ACC112 (cell line): ENCODE results near the gene DCST2.

Source experiments
- H2AFZ ChIP-seq: fragments of 200-600 bp; sonication (generic); one replicate; pipeline ENCODE4 v1.6.0; 2017; ENCODE audit warnings: antibody characterized with exemption, low read length; ENCODE audit not compliant: unreplicated experiment
- H3K27ac ChIP-seq: fragments of 200-600 bp; sonication (generic); 2 replicates; pipeline ENCODE4 v1.5.1; 2014; ENCODE audit warnings: low read depth, mild to moderate bottlenecking, antibody characterized with exemption, low read length, moderate library complexity
- H3K27me3 ChIP-seq: fragments of 200-600 bp; sonication (generic); 2 replicates; pipeline ENCODE4 v1.6.1; 2014; ENCODE audit warnings: mild to moderate bottlenecking, antibody characterized with exemption, low read length, moderate library complexity, mixed read lengths; ENCODE audit not compliant: insufficient read depth
- H3K36me3 ChIP-seq: fragments of 200-600 bp; sonication (generic); 2 replicates; pipeline ENCODE4 v1.6.1; 2016; ENCODE audit warnings: mild to moderate bottlenecking, antibody characterized with exemption, low read length, moderate library complexity, mixed read lengths; ENCODE audit not compliant: insufficient read depth
- H3K4me1 ChIP-seq: fragments of 200-600 bp; sonication (generic); one replicate; pipeline ENCODE4 v1.6.1; 2016; ENCODE audit warnings: low read length, mixed read lengths; ENCODE audit not compliant: insufficient read depth, unreplicated experiment, control insufficient read depth
- H3K4me3 ChIP-seq: fragments of 200-600 bp; sonication (generic); 2 replicates; pipeline ENCODE4 v1.5.1; 2014; ENCODE audit warnings: mild to moderate bottlenecking, low read depth, low read length
- H3K79me2 ChIP-seq: fragments of 200-600 bp; sonication (generic); one replicate; pipeline ENCODE4 v1.6.0; 2016; ENCODE audit warnings: low read length; ENCODE audit not compliant: control insufficient read depth, unreplicated experiment, insufficient read depth

The DCST2 gene

GRCh38 chr1:155066777-155067176 is 33.2 kb upstream of the DCST2 start:
- peaks cover 13% of the 10 kb centered on the region for H3K4me1 ChIP-seq
- H3K36me3 ChIP-seq = no peaks in the 10 kb centered on the region
- no peaks in the 10 kb centered on the region for H3K27me3 ChIP-seq
- no peaks in the 10 kb centered on the region for H3K79me2 ChIP-seq
- no peak overlapping the region for H3K27ac ChIP-seq
- no peak overlapping the region for H2AFZ ChIP-seq
- no peak overlapping the region for H3K4me3 ChIP-seq

DNA sequence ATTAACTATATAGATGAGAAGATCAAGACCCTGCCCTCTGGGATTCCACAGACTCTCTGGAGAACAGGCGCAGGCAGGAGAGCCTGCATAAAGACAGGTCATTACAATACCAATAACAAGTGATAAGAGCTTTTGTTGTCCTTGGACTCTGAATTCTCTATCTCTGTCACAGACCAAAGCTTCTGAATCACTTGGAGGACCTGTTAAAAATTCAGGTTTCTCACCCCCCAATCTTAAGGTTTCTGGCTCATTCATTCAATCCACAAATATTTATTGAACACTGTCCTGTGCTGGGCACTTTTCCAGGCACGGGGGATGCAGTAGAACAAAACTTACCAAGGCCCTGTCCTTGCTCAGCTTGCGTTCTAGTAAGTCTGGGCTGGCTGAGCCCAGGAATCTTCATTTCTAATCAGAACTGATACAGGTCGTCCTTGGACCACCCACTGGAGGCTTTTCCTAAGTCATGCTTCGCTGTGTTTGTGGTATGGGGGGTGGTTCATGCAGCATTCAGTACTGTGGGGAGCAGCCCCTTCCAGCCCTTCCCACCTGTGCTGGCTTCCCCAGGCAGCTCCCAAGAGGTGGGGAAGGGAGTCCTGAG is 31.4 kb upstream of the DCST2 start:
- Histone ChIP-seq H3K36me3 (no peaks in the 10 kb centered on the region), H3K27me3 (no peaks in the 10 kb centered on the region), H3K27ac (no peak overlapping the region), H3K79me2 (no peaks in the 10 kb centered on the region), H2AFZ (no peak overlapping the region), H3K4me3 (peak overlapping the region; percentile 88; the same call in 1 of the 2 replicates), H3K4me1 (peaks cover 8% of the 10 kb centered on the region)

DNA sequence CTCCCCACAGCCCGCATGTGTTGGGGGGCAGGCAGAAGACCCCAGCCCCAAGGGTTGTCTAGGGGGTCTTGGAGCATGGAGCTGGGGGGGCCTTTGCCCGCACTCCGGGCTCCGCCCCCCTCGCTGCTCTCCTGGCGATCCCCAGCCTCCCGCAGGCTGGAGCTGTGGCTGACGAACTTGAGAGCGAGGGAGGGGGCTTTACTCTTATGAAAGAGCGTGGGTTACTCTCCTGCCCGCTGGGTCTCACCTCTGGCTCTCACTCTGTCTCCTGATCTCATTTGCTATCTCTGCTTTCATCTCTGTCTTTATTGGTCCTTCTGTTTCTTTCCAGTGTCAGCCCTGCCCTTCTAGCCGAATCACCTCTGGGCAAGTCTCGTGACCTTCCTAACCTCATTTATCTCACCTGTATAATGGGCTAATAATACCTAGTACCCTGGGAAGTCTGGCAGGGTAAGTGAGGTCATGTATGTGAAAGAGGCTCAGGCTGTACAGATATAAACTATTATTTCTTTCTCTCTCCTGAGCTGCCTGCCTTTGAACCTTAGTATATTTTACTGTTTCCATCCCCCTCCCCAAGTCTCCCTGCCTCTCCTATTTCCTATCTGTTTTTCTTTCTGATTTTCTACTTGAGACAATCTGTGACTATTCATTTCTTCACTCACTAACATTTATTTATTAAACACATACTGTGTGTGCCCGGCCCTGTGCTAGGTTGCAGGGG is 30.7 kb upstream of the DCST2 start:
- Histone ChIP-seq H3K36me3 (no peaks in the 10 kb centered on the region), H3K4me1 (peaks cover 8% of the 10 kb centered on the region), H3K79me2 (no peaks in the 10 kb centered on the region), H3K4me3 (peak overlapping the region; percentile 88), H3K27ac (no peak overlapping the region), H2AFZ (no peak overlapping the region), H3K27me3 (no peaks in the 10 kb centered on the region)

DNA sequence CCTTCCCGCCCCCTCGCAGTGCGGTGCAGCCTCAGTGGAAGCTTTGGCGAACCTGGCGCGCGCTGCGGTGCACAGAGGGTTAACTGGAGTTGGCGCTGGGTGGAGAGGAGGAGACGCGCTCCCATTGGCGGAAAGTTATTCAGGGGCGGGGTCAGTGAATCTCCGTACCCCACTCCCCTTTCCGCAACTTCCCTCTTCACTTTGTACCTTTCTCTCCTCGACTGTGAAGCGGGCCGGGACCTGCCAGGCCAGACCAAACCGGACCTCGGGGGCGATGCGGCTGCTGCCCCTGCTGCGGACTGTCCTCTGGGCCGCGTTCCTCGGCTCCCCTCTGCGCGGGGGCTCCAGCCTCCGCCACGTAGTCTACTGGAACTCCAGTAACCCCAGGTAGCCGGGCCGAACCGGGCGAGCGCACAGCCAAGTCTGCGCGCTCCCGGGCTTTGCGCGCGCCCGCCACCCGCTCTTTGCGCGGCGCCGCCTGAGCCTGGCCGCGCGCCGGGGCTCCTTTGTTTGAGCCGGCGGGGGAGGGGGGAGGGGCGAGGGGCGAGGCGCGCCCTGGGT is 30.0 kb upstream of the DCST2 start, which contains the start of gene EFNA4:
Gene EFNA4 (plus strand): TSS at position 191 of the 561 bp plus-strand sequence. CDS start 84 bp downstream, at position 275.
- H3K4me3 ChIP-seq = peak within 1 kb of the TSS; percentile 88
- no peaks in the 10 kb centered on the region for H3K27me3 ChIP-seq
- peaks cover 5% of the 10 kb centered on the region for H3K4me1 ChIP-seq
- peak within 1 kb of the TSS; percentile 46 for H2AFZ ChIP-seq
- H3K27ac ChIP-seq = no peak within 1 kb of the TSS
- H3K79me2 ChIP-seq = no peaks in the 10 kb centered on the region
- H3K36me3 ChIP-seq = no peaks in the 10 kb centered on the region

DNA sequence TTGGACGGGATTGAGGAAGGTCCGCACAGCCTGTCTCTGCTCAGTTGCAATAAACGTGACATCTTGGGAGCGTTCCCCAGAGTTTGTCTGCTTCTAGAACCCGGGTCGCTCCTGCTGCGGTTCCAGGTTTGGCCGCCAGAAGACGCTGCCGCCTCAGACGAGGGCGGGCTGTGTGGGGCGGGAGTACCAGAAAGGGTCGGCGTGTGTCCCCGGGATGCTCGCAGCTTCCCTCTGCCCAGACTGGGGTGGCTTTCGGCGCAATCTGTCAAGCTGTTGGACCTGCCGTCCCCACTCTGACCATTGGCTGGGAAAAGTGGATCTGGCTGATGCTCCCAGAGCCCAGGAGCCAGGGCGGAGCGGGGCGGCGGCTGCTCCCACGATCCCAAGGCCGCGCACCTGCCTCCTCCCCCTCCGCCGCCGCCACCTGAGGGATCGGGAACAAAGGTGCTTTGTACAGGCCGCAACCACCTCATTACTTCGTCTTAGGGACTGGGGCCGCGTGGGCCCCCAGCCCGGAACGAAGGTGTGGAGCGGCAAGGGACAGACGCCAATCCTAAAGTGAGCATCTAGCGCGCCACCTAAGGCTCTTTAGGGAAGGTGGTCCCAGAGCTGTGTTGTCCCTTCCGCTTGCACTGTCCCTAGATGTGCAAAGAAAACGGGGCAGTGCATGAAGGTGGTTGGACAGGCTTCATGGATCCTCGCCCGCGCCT is 29.3 kb upstream of the DCST2 start:
- no peak overlapping the region for H2AFZ ChIP-seq
- no peaks in the 10 kb centered on the region for H3K36me3 ChIP-seq
- H3K27ac ChIP-seq = no peak overlapping the region
- no peaks in the 10 kb centered on the region for H3K27me3 ChIP-seq
- no peaks in the 10 kb centered on the region for H3K79me2 ChIP-seq
- peak overlapping the region; percentile 88 for H3K4me3 ChIP-seq
- H3K4me1 ChIP-seq = peaks cover 5% of the 10 kb centered on the region

- Histone ChIP-seq H3K4me3 (no peak overlapping the region), H3K4me1 (peaks cover 5% of the 10 kb centered on the region), H3K36me3 (no peaks in the 10 kb centered on the region; the same call in 1 of the 2 replicates), H3K27me3 (no peaks in the 10 kb centered on the region), H3K27ac (no peak overlapping the region), H2AFZ (no peak overlapping the region), H3K79me2 (no peaks in the 10 kb centered on the region)
These were observed 28.6 kb upstream of the DCST2 start for GRCh38 chr1:155062151-155062686.

DNA sequence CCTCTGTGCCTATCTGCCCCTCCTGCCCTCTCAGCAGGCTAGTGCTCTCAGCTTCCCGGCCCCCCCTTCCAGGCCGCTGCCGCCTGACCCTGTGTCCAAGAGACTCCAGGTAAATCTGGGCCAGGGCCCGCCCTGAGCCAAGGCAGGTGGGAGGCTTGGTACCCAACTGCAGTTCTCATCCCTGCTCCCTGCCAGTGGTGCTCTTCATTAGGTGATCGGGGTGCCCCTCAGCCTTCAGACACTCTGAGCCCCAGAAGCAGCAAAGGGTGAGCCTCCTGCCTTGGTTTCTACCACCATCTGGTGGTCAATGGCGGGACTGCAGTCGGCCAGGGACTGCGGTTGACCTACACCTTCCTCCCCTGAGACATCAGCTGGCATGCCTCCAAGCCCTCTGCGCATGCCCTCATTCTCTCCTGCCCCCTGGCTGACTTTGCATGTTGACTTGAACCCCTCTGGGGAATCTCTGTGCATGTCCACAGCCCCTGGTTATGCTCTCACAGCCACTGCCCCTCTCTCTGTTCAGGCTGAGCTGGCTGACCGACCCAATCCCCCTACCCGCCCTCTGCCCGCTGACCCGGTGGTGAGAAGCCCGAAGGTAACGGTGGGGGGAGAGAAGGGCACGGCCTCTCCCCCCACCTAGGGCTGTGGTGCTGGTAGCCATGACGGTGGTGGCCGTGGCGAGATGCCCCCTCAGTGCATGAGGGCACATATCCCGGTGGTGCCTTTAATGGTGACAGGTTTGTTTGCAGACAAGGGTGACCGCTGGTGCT is 28.0 kb upstream of the DCST2 start:
- Histone ChIP-seq H3K79me2 (no peaks in the 10 kb centered on the region), H2AFZ (no peak overlapping the region), H3K27me3 (no peaks in the 10 kb centered on the region), H3K27ac (no peak overlapping the region), H3K4me3 (no peak overlapping the region), H3K4me1 (peaks cover 5% of the 10 kb centered on the region), H3K36me3 (no peaks in the 10 kb centered on the region; the same call in 1 of the 2 replicates)

- H3K27me3 ChIP-seq = no peaks in the 10 kb centered on the region
- no peak overlapping the region for H2AFZ ChIP-seq
- no peaks in the 10 kb centered on the region; the same call in 1 of the 2 replicates for H3K36me3 ChIP-seq
- H3K27ac ChIP-seq = no peak overlapping the region
- no peak overlapping the region for H3K4me3 ChIP-seq
- H3K79me2 ChIP-seq = no peaks in the 10 kb centered on the region
- H3K4me1 ChIP-seq = peaks cover 5% of the 10 kb centered on the region
These were observed 27.2 kb upstream of the DCST2 start for GRCh38 chr1:155060736-155061135.

DNA sequence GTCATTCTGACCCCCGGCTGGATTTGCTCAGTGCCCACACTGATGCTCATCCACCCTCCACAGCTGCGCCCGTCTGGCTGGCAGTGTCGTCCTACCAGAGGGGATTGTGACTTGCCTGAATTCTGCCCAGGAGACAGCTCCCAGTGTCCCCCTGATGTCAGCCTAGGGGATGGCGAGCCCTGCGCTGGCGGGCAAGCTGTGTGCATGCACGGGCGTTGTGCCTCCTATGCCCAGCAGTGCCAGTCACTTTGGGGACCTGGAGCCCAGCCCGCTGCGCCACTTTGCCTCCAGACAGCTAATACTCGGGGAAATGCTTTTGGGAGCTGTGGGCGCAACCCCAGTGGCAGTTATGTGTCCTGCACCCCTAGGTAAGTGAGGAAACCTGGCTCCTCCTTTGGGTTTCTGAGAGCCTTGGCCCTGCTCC is 24.2 kb upstream of the DCST2 start:
- H2AFZ ChIP-seq = no peak overlapping the region
- no peak overlapping the region for H3K4me3 ChIP-seq
- peaks cover 9% of the 10 kb centered on the region for H3K79me2 ChIP-seq
- no peaks in the 10 kb centered on the region for H3K27me3 ChIP-seq
- no peaks in the 10 kb centered on the region; the same call in 1 of the 2 replicates for H3K36me3 ChIP-seq
- H3K4me1 ChIP-seq = peaks cover 10% of the 10 kb centered on the region
- H3K27ac ChIP-seq = no peak overlapping the region

- no peak overlapping the region for H3K27ac ChIP-seq
- H3K4me3 ChIP-seq = no peak overlapping the region
- H3K79me2 ChIP-seq = peaks cover 15% of the 10 kb centered on the region
- no peaks in the 10 kb centered on the region; the same call in 1 of the 2 replicates for H3K36me3 ChIP-seq
- no peaks in the 10 kb centered on the region for H3K27me3 ChIP-seq
- H3K4me1 ChIP-seq = peaks cover 16% of the 10 kb centered on the region
- H2AFZ ChIP-seq = no peak overlapping the region
These were observed 23.5 kb upstream of the DCST2 start for GRCh38 chr1:155057104-155057503.
